Heart right ventricle (tissue), 16 donors: Measurements from ENCODE around the gene MYL3. TPM values are rescaled to one million over a fixed set of nuclear protein-coding genes. Genes with fewer than 3 reads are reported as not detected.

Source experiments
- ATAC-seq, 8 donors: fragments of 200-7000 bp; cut with Tn5 transposase; one replicate each; pipeline ENCODE4 v1.9.1; 2020; ENCODE audit warnings: mild to moderate bottlenecking in 8 of 8, moderate library complexity in 8 of 8, moderate number of reproducible peaks in 1 of 8
- DNase-seq, 2 donors: peaks; one replicate each; pipeline ENCODE4 v3.0.0-alpha.2; 2020
- H3K27ac ChIP-seq, 10 donors: fragments of 200-600 bp; sonication (generic) in 2 of 10; one replicate each; pipeline versions ENCODE4 v1.5.0 to v1.8.0; 2020 to 2022; ENCODE audit warnings: mild to moderate bottlenecking in 3 of 10
- H3K27me3 ChIP-seq, 7 donors: fragments of 200-600 bp; one replicate each; pipeline ENCODE4 v1.8.0; 2021 to 2022; ENCODE audit warnings: mild to moderate bottlenecking in 2 of 7
- H3K36me3 ChIP-seq, 9 donors: fragments of 200-600 bp; sonication (generic) in 1 of 9; one replicate each; pipeline versions ENCODE4 v1.5.0 to v1.8.0; 2020 to 2022; ENCODE audit warnings: mild to moderate bottlenecking in 2 of 9
- H3K4me1 ChIP-seq, 9 donors: fragments of 200-600 bp; sonication (generic) in 1 of 9; one replicate each; pipeline versions ENCODE4 v1.5.0 to v1.8.0; 2020 to 2022; ENCODE audit warnings: mild to moderate bottlenecking in 4 of 9
- H3K4me3 ChIP-seq, 10 donors: fragments of 200-600 bp; sonication (generic) in 2 of 10; one replicate each; pipeline versions ENCODE4 v1.5.0 to v1.8.0; 2020 to 2022; ENCODE audit warnings: mild to moderate bottlenecking in 7 of 10, moderate library complexity in 2 of 10
- H3K9me3 ChIP-seq, 11 donors: fragments of 200-600 bp in 10 of 11; sonication (generic) in 2 of 11; one replicate each; pipeline versions ENCODE4 v1.5.0 to v1.8.0; 2013 to 2022; ENCODE audit warnings: mild to moderate bottlenecking in 2 of 11, control low read depth in 1 of 11, moderate library complexity in 1 of 11
- CTCF ChIP-seq, 9 donors: fragments of 200-600 bp; sonication (generic) in 2 of 9; IDR thresholded peaks; one replicate each; pipeline versions ENCODE4 v1.5.0 to v1.8.0; 2021 to 2022; ENCODE audit warnings: antibody characterized with exemption in 9 of 9, mild to moderate bottlenecking in 5 of 9, moderate library complexity in 1 of 9
- WGBS, 2 donors: extraction: QIAGEN DNeasy Blood & Tissue Kit; methylation state at CpG; one replicate each; pipeline ENCODE4 v1.1.7; 2013; ENCODE audit warnings: inconsistent platforms in 1 of 2; 5-methylcytosine and 5-hydroxymethylcytosine counted together
- intact Hi-C, 10 donors: fragments of 100-400 bp; cut with DNase I; formaldehyde crosslinking; loops; one replicate each; pipeline versions ENCODE4 v1.11.1 to v1.14.2; 2022
- polyA plus RNA-seq, 2 donors: library from polyadenylated mRNA; stranded (reverse); fragments of 200-250 nt; gene quantifications; one replicate each; pipeline ENCODE4 v1.2.3, GENCODE V29; 2013
- total RNA-seq, 10 donors: library from RNA; stranded (reverse); fragmentation: NEBNext Ultra II Directional in 3 of 10; extraction: Animal tissue kit (Norgen Biotek cat#: 25700) in 3 of 10; gene quantifications; one replicate each; pipeline versions ENCODE4 v1.2.1 to v1.2.4, GENCODE V29; 2021 to 2023
- donor health status: Arrhythmogenic right ventricular cardiomyopathy.
- donor health status: ischemic (EF 13 %, LVEDD 7.1; RV severe dilation, severe dysfunction).
- donor health status: healthy with polysubstance abuse.
- donor health status: DM: no; HTN: yes; CAD: no.
- donor health status: DM: no; HTN: no; CAD: no.
- donor health status: ischemic (EF 25% LVEDD 6.9; RV normal size, moderate dysfunction).
- donor health status: ischemic (EF 25% LVEDD 5.7; RV mildly dilated, moderate dysfunction).
- donor health status: healthy.
- donor health status: DM: yes; HTN: yes; CAD: no.
- donor health status: Ischemic cardiomyopathy.
- donor health status: ischemic (EF 35%, LVEDD 5.7; RV mildly dilated, moderate dysfunction).
- donor health status: nonischemic (EF 11% LVEDD 7.7; RV severe dilation, severe dysfunction).
- donor health status: DM: yes; HTN: yes; CAD: no.
- donor health status: PGD.
- donor health status: ischemic (EF 29% LVEDD 5.4; RV normal size, mild dysfunction).
- donor health status: nonischemic (EF 23%, LVEDD 6.1; RV moderate dilation, normal function).

The MYL3 gene
- total and polyA plus RNA-seq, 12 donors = 5,377 to 9,904 (median 7,587) TPM

GRCh38 chr3:46848271-46849044 is 14.8 kb downstream of the MYL3 start:
- 41 to 46% methylated on average over 12 of the region's 12 CpGs for WGBS, 2 donors
- TF ChIP-seq CTCF (IDR thresholded peaks at IDR 0.05) = peak in 7 of 9 donors; percentile 38 to 58 (median 48)
- no peak overlapping the region for H3K4me3 ChIP-seq

GRCh38 chr3:46847744-46848143 is 15.5 kb downstream of the MYL3 start:
- 89 to 90% methylated on average over 5 of the region's 5 CpGs for WGBS, 2 donors
- no peak overlapping the region for H3K4me3 ChIP-seq
- H3K36me3 ChIP-seq = peaks cover 0 to 11% (median 0%) of the 10 kb centered on the region in 9 donors
- TF ChIP-seq CTCF (IDR thresholded peaks at IDR 0.05) = no peak
- ATAC-seq (no peak), DNase-seq (no peak)
- intact Hi-C loops = loop anchor here in 3 of 10 donors (5.0 kb wide), 2 partner anchors 140 to 145 kb away; partner anchors contain the start of gene TMIE (in 1 of the 3)
- H3K27me3 ChIP-seq = peaks cover 0 to 7% (median 0%) of the 10 kb centered on the region in 7 donors
- H3K9me3 ChIP-seq = peaks cover 0 to 7% (median 0%) of the 10 kb centered on the region in 11 donors
- H3K27ac ChIP-seq = peak overlapping the region in 6 of 10 donors; percentile 15 to 79 (median 50)
- peaks cover 10 to 50% (median 28%) of the 10 kb centered on the region in 9 donors for H3K4me1 ChIP-seq

More at GRCh38 chr3:46848271-46849044, 14.8 kb downstream of the MYL3 start:
- Histone ChIP-seq H3K36me3 (peaks cover 0 to 4% (median 0%) of the 10 kb centered on the region in 9 donors), H3K27ac (peak overlapping the region in 6 of 10 donors; percentile 15 to 79 (median 50)), H3K27me3 (peaks cover 0 to 7% (median 0%) of the 10 kb centered on the region in 7 donors), H3K4me1 (peaks cover 10 to 50% (median 28%) of the 10 kb centered on the region in 9 donors), H3K9me3 (no peaks in the 10 kb centered on the region)
- DNase-seq = peak in 1 of 2 donors; percentile 61
- peak in 4 of 8 donors; percentile 4 to 27 (median 10) for ATAC-seq
- intact Hi-C loops = loop anchor here in 3 of 10 donors (5.0 kb wide), 2 partner anchors 141 to 146 kb away; partner anchors contain the start of gene TMIE (in 1 of the 3)

GRCh38 chr3:46846624-46847542 is 16.4 kb downstream of the MYL3 start:
- H3K27ac ChIP-seq = peak overlapping the region in 8 of 10 donors; percentile 64 to 79 (median 68)
- DNase-seq (peak in 1 of 2 donors; percentile 15), ATAC-seq (peak in 5 of 8 donors; percentile 1 to 4 (median 2))
- peak overlapping the region in 7 of 10 donors; percentile 29 to 59 (median 53) for H3K4me3 ChIP-seq
- H3K27me3 ChIP-seq = peaks cover 0 to 7% (median 0%) of the 10 kb centered on the region in 7 donors
- intact Hi-C loops = loop anchor here in 3 of 10 donors (5.0 kb wide), 2 partner anchors 140 to 145 kb away; partner anchors contain the start of gene TMIE (in 1 of the 3)
- no peak for TF ChIP-seq CTCF (IDR thresholded peaks at IDR 0.05)
- H3K36me3 ChIP-seq = peaks cover 0 to 11% (median 0%) of the 10 kb centered on the region in 9 donors
- H3K4me1 ChIP-seq = peaks cover 10 to 50% (median 28%) of the 10 kb centered on the region in 9 donors
- 75 to 82% methylated on average over 9 of the region's 9 CpGs for WGBS, 2 donors
- peaks cover 0 to 15% (median 0%) of the 10 kb centered on the region in 11 donors for H3K9me3 ChIP-seq
